Stimulated activated CD8-positive, alpha-beta memory T cell treated with anti-CD3 and anti-CD28 coated beads, Interleukin-15, amount 100 ng/mL, for 24 hours (primary cell): ENCODE results near the gene POU2F1.
A peak's percentile ranks its signal among the peaks of the same experiment; 100 is the strongest.
"Not testable (repeated sequence)": the region's sequence is repeated elsewhere in the genome, so short reads cannot be mapped to it uniquely, and the experiment has no call there.

Experiments
- DNase-seq: peaks from one replicate; pipeline ENCODE4 v3.0.0-alpha.2; 2020; ENCODE audit warnings: low read depth

The POU2F1 gene

DNA sequence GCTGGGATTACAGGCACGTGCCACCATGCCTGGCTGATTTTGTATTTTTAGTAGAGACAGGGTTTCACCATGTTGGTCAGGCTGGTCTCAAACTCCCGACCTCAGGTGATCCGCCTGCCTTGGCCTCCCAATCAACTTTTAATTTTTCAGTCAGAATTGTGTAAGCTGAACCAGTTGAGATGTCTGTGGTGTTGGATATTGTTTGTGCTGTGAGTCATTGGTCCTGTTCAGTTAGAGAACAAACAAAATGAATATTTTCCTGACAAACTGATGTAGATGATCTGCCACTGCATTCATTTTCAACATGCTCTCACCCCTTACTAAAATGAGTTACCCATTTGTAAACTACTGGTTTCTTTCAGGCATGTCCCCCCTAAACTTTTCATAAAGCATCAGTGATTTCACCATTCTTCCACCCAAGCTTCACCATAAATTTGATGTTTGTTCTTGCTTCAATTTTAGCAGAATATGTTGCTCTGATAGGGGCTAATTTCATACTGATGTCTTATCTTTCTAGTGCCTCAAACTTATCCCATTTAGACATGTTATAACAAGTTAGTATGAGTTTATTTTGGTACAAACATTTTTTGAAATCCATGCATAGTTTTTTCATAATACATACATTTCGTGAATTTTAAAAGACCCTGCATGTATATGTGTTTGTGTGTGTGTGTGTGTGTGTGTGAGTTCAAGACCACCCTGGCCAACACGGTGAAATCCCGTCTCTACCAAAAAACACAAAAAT lies 15.2 kb upstream of the POU2F1 start:
- DNase-seq: not testable (repeated sequence)

DNA sequence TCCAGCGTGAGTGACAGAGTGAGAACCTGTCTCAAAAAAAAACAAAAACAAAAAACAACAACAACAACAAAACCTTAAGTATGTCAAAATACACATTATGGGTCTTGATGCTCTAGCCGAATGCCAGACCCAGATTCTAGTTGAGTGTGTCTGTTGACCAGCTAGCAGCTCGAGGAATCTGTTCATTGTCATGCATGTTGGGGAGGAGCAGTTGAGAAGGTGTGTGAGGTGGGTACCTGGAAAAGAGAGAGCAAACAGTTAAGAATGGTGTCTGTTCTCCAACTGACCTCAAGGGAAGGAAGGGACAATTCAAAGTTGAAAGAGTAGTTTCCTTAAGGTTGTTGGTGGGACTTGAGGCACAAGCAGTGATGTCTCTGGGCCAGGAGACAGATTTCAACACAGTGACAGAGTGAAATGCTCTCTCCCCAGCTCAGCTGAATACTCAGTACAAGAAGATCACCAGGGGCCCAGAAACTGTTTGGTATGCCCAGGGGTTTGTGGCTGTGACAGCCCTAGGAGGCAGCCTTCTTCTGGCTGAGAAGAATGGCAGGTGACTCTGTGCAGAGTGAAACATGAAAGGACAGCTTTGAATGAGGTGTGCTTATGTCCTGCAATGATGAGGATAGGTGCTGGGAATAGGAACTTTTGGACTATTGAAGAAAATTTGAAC lies 14.4 kb upstream of the POU2F1 start:
- DNase-seq: no peak

DNA sequence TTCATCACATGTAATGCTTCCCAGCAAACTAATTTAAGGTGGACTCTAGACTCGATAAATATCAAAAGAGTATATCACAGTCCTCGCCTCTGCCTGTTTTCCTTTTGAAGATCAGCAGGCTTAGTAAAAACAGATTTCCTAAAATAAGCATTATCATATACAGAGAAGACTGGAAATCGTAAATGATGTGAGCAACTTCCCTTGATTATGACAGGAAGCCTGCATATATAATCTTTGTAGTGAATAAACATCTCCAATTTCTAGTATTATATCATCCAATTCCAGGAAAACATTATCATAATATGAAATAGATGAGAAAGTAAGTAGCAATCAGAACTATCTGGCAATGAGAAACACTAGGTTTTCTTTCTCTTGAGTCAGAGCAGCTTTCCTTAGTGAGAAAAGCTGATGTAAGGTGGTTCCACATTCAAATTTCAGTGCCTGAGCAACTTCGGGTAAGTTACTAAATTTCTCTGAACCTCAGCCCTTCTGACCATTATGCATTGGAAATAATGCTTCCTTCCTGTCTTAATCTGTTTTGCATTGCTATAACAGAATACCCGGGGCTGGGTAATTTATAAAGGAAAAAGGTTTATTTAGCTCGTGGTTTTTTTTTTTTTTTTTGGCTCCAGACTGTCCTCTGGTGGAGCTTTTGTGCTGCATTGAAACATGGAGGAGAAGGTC lies 12.6 kb upstream of the POU2F1 start:
- DNase-seq: no peak

DNA sequence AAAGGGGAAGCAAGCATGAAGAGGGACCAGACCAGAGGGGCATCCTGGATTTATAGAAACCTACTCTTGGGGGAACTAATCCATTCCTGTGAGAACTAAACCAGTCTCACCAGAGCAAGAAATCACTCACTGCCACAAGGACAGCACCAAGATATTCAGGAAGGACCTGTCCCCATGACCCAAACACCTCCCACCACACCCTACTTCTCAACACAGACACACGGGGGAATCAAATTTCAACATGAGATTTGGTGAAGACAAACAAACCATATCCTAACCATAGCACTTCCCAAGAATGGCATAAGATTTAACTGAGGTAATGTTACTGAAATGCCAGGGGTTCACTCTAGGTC lies 12.1 kb upstream of the POU2F1 start:
- no peak for DNase-seq

DNA sequence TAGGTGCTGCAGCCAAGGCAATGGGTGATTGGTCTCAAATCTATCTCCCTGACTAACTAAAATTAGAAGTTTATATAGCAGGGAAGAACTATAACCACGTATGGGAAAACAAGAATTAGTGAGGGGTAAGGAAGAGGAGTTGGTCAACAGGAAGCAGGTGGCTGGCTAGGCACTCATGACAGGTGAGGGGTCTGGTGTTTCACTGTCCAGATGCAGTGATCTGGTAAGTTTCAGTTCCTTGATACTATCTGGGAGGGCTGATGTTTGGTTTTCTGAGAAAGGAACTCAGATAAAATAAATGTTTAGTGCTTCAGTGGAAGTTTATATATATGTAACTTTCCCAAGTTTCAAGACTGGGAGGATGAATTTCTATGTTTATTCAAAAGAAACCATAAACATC lies 11.6 kb upstream of the POU2F1 start:
- DNase-seq: no peak

DNA sequence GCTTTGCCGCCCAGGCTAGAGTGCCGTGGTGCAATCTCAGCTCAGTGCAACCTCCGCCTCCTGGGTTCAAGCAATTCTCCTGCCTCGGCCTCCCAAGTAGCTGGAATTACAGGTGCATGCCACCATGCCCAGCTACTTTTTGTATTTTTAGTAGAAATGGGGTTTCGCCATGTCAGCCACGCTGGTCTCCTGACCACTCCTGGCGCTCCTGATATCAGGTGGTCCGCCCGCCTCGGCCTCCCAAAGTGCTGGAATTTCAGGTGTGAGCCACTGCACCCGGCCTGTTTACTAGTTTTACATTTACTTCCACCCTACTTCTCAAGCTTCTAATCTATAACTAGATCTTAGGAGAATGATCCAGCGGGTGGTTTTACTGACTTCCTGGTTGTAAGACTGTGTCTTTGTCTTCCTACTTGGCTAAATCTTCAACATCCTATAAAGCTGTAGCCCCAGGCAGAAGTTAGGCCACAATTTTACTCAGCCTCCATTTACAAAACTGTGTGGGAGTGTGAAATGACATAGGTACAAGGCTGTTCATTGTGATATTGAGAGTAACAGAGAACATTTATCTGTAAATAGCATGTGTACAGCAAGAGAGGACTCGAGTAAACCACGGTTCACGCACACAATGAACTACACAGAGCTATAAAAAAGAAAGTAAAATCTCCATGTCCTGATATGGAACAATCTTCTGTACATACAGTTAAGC lies 9.6 kb upstream of the POU2F1 start:
- DNase-seq: no peak

DNA sequence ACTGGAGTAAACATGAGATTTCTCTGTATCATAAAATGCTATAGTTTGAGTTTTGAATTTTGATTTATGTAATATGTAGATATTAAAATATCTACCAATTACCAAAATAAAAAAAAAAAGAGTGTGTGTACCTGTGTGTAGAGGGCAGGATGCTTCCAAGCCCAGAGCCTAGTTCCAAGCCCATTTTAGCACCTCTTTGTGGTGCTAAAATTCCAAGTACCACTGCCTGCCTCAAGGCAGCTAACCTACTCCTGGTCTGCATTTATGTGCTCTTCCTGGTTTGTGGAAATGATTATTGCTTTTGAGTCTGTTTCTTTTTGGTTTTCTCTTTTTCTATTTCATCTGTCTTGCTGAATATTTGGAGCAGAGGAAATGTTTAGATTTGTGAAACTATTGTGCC lies 8.7 kb upstream of the POU2F1 start:
- DNase-seq: no peak

DNA sequence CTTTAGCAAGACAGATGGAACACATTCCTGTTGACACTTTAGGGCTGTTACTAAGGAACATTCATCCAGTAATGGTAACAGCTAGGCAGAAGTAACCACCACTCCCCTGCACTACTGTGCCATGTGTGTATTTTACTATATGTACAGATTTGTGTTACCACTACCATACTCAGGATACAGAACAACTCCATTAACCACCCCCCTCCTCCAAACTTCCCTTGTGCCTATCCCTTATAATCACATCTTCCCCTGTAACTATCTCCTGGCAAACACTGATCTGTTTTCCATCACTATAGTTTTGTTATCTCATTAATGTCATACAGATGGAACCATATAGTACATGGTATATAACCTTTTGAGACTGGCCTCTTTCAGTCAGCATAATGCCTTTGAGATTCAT lies 3.9 kb upstream of the POU2F1 start:
- no peak for DNase-seq

DNA sequence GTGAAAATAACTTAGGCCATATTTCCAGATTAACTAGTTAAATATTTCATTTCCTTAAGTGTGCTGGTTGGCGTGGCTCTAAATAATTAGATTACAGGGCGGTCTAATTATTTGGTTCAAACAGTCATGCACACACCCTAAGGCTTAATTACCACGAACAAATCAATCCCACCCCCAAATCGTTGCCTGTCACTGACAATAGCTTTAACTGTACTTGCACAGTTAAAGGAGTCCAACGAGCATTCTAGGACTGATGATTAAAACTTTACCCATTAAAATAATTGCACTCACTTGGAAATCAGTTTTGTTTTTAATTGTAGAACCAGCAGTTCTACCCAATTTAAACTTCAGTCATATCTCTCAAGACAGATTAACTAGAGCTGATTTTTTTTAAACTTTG lies 1.5 kb upstream of the POU2F1 start:
- DNase-seq: no peak

DNA sequence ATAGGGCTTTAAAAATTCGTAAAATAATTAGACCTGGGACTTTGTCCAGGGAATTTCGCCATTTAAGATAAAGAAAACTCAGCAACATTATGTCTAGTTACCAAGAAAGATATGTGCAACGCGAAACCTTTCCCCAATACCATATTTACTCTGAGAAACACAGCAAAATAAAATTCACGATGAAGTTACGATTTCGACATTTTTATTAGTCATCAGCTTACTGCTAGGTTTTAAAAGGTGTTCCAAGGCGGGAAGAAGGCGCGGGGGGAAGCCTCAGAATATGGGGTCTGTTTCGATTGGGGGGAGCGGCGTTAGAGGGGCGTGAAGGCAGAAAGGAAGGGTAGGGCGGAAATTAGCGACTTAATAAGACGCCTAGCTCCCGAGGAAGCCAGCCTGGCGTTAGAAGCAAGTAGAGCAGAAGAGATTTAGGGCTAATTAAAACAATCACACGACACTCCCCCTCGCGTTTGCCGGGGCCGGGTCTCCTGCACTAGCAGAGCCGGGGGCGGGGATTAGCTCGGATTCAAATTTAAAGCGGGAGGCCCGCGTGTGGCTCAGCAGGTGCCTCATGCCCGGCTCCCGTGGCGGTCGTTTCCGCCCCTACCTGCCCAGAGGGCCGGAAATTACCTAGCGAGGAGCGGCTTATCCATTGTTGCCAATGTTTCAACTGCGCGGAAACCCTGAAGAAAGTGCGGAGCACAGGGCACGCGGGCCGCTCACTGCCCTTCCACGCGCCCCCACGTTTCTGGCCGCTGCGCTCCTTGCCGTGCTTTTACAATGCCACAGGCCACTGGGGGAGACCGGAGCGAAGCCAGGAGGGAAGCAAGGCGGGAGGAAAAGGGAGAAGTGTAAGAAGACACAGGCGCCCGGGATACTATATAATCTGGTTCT lies 795 bp upstream of the POU2F1 start:
- DNase-seq: peak; percentile 48

DNA sequence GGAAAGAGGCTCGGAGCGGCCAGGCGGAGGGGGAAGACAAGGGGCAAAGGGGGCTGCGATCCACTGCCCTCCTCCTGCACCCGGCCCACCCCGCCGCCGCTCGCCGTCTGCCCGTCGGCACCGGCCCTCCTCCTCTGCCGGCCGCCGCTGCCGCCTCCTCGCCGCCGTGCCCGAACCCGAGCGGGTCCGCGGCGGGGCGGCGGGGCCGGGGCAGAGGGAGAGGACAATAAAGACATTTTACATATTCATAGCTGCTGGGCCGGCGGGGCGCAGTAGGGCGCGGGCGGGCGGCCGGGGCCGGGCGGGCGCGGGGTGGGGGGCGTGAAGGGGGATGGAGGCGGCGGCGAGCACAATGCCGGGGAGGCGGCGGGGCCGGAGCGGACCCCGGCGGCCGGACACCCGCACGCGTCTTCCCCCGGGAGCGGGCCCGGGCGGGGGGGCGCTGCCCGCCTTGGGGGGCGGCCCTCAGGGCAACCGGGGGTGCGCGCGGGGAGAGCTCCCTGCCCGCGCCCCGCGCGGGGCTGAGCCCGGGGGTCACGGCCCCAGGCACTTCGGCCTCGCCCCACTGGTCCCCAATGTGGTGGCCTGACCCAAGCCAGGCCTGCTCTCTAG lies 546 bp downstream of the POU2F1 start:
- no peak for DNase-seq

DNA sequence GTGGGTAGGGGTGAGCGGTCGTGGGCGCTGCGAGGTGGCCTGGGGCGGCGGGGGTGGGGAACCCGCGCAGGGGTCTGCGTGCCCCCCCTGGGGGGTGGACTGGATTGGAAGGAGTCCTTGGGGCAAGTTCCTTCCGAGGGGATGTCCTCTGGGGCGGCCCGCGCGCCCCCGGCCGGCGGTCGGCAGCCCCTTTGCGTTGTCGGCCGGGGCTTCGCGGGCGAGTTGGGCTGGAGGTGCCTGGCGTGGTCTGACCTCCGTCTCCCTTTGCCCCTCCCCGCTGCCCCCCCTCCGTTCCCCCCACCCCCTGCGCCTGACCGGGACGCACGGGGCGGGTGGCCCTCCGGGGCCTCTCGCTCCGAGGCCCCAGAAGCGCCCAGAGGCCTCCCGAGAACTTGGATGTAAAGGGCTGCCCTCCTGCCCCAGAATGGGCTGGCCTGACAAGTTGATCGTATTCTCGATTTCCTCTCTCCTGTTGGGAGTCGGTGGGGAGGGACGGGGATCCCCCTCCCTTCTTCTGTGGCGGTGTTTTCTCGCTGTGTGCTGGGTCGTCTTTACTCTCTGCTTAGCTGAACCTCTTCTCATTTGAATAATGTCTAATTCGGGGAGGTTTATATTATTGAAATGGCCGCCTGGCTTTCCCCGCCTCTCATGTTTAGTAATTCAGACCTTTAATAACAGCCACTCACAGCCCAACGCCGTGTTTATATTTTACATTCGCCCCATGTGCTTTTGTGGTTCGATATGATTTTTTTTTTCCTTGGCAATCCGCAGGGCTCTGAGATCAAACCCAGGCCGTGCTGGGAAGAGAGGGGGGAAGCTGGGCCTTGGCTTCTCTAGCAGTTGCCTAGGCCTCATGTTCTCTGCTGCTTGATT lies 1.3 kb downstream of the POU2F1 start:
- DNase-seq: peak; percentile 16

DNA sequence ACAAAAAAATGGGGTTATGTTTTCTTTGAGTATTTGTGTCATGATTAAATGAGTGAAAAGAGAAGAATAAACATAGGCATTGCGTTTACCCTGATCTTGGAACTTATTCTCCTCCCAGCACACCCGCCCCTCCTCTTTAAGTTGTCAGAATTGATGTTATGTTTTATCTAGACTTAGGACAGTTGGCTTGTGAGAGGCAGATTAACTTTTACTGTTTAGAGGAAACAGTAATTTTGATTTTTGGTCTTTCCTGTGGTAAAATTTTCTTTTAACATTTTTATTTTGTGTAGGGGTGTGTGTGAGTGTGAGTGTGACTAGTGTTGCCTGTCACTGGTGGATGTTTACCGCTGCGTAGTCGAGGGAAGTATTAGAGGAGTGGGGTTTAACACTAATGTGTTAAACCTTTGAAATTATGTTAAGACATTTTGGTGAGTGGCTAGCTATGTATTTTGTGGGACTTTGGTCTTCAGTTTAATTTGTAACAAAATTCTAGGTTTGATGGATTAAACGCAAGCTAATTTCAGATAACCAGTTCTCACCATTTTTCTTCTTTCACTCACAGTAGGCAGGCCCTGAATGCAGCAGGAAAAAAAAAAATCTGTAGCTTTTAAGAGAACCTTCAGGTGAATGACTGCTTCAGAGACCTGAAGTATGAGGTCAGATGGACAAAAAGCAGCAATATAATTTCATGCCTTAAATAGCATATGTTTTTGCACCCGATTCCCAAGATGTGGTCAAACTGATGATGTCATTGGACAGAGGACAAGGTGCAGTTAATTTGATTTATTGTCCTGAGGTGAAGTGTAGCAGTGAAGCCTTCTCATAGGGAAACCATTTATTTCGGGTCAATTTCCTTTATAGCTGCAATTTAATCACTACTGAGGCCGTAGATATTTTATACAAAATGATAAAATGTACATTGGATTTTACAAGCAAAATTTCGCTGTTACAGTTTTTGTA lies 2.7 kb downstream of the POU2F1 start:
- DNase-seq: no peak

DNA sequence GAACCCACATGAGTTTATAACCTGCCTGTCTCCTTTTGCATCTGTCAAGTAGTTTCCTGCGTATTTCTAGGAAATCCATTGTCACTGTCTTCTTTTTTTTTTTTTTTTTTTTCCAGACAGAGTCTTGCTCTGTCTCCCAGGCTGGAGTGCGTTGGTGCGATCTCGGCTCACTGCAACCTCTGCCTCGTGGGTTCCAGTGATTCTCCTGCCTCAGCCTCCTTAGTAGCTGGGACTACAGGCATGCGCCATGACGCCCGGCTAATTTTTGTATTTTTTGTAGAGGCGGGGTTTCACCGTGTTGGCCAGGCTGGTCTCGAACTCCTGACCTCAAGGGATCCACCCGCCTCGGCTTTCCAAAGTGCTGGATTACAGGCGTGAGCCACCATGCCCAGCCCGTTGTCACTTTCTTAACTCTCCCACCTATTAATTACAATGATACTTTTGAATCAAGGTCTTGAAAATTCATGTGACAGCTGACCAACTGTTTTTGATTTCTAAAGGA lies 4.1 kb downstream of the POU2F1 start:
- not testable (repeated sequence) for DNase-seq

DNA sequence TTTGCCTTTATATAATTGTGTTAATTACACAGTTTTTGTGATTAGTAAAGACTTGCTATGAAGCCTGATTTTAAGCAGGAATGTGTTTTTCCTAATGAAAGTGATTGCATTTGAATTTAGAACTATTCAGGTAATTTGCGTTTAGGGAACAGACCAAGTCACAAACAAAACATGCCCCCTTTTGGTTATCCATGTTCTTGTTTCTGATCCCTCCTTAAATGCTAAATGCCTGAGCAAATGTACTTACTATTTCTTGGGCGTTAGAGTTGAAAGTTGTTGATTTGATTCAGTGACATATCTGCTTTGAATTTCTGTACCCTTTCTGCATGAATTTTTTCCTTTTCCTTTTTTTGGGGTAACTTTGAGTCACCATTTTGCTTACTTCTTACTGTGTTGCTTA lies 5.2 kb downstream of the POU2F1 start:
- DNase-seq: no peak

DNA sequence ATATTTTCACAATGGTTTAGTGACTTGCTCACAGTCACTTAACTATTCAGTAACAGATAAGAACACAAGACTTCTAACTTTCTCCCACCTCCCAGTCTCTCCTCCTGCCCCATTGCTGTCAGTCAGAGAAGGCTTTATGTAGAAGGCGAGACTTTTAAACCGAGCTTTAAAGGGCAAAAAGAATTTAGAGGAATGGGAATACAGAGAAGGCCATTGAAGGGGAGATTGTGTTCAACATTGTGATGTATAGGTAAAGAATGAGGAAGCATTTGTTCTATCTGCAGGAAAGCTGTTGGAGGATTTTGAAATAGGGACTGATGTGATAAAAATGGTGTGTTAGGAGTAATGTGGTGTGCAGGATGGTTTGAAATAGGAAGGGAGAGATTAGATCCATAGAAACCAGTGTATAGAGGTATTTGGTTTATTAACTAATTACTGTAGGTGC lies 7.3 kb downstream of the POU2F1 start:
- no peak for DNase-seq

DNA sequence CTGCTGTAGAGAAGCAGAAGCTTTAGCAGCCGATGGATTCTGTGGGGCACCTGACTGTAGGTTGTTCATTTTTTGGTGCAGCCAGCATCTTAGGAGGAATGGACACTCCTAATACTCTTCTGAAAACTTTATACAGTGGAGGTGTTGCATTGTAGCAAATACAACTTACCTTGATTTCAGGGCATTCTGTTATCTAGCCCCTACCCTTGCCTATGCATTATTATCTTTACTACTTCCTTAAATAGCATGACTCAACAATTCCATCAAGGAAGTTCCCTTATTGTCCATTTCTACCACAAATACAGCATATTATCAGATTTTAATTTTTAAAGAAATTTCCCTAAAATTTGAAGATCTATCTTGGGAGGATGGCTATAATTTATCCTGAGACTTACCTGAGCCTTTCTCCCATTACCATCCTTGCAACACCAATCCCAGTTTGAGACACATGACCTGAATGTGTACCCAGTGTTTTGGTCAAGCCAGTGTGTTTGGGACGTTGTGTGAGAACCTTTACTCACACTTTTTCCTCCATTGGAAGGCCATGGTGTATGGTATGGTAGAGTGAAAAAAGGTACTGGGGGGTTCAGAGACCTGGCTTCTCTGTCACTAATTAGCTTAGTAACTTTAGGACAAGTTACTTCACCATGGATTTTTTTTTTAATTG lies 9.2 kb downstream of the POU2F1 start:
- DNase-seq: no peak

DNA sequence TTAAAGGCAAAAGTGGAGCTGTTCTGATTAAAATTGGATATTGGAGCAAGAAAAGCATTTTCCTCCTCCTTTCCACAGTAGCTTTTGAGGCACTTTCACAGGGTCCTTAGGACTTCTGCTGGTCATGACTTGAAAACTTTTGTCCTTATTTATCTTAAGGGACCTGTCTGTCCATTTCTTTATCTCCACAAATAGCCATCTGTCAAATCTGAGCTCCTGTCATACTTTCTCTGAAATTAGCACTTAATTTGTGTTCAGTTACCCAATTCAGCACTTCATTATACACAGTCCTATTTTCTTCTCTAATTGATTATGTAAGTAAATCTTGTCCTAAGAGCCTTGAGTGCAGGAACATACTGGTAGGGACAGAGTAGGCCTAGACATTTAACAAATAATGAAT lies 9.8 kb downstream of the POU2F1 start:
- no peak for DNase-seq
